NT2/D1 (cell line): ENCODE results near the gene PANK1.
"Not testable (repeated sequence)": the region's sequence is repeated elsewhere in the genome, so short reads cannot be mapped to it uniquely, and the experiment has no call there.

ENCODE experiments used
- DNase-seq: peaks from one replicate; pipeline ENCODE4 v3.0.0-alpha.2; 2011; ENCODE audit warnings: low read depth, low spot score
- H3K27me3 ChIP-seq: 2 replicates; pipeline ENCODE4 v1.6.0; 2011; ENCODE audit warnings: mild to moderate bottlenecking; ENCODE audit not compliant: insufficient read length, insufficient read depth
- H3K36me3 ChIP-seq: 2 replicates; pipeline ENCODE4 v1.6.1; 2011; ENCODE audit warnings: mild to moderate bottlenecking, low read length, mixed read lengths; ENCODE audit not compliant: insufficient read depth, insufficient read length
- H3K4me1 ChIP-seq: 2 replicates; pipeline ENCODE4 v1.5.1; 2011; ENCODE audit not compliant: insufficient read depth, insufficient read length
- H3K4me3 ChIP-seq: 2 replicates; pipeline ENCODE4 v1.5.1; 2011; ENCODE audit warnings: low read depth; ENCODE audit not compliant: insufficient read length
- H3K9ac ChIP-seq: 2 replicates; pipeline ENCODE4 v1.6.0; 2011; ENCODE audit warnings: low read depth; ENCODE audit not compliant: insufficient read length
- H3K9me3 ChIP-seq: 2 replicates; pipeline ENCODE4 v1.5.1; 2011; ENCODE audit warnings: mild to moderate bottlenecking, low read length; ENCODE audit not compliant: insufficient read depth
- SUZ12 ChIP-seq: IDR thresholded peaks from 2 replicates; pipeline ENCODE4 v1.6.1; 2011; ENCODE audit not compliant: insufficient read length, insufficient read depth; ENCODE audit errors: extremely low read depth
- YY1 ChIP-seq: IDR thresholded peaks from 2 replicates; pipeline ENCODE4 v1.6.1; 2011; ENCODE audit not compliant: insufficient read length, insufficient read depth
- ZNF274 ChIP-seq: IDR thresholded peaks from 2 replicates; pipeline ENCODE4 v1.6.1; 2011; ENCODE audit warnings: mild to moderate bottlenecking, low read depth, low read length

PANK1 gene

GRCh38 chr10:89621438-89621837 is 23.6 kb downstream of the PANK1 start:
- TF ChIP-seq SUZ12 (no peak), YY1 (no peak), ZNF274 (no peak)
- Histone ChIP-seq H3K4me1 (no peaks in the 10 kb centered on the region), H3K27me3 (no peaks in the 10 kb centered on the region)

GRCh38 chr10:89620296-89620695 is 24.7 kb downstream of the PANK1 start:
- not testable (repeated sequence) for H3K9ac ChIP-seq, H3K27me3 ChIP-seq, H3K36me3 ChIP-seq, H3K4me3 ChIP-seq, H3K4me1 ChIP-seq
- peak; percentile 20 for DNase-seq
- H3K9me3 ChIP-seq, result peaks cover 37% of the 10 kb centered on the region

More at GRCh38 chr10:89621438-89621837, 23.6 kb downstream of the PANK1 start:
- Histone ChIP-seq H3K36me3 (peaks cover 4% of the 10 kb centered on the region), H3K9ac (no peak overlapping the region), H3K9me3 (peaks cover 37% of the 10 kb centered on the region), H3K4me3 (no peak overlapping the region)
- no peak for DNase-seq

- H3K9me3 ChIP-seq, result peaks cover 21% of the 10 kb centered on the region
- TF ChIP-seq ZNF274, result no peak
- no peak for TF ChIP-seq YY1
- TF ChIP-seq SUZ12, result no peak
- no peaks in the 10 kb centered on the region for H3K27me3 ChIP-seq
- H3K9ac ChIP-seq, result no peak overlapping the region
- no peaks in the 10 kb centered on the region for H3K4me1 ChIP-seq
- peaks cover 9% of the 10 kb centered on the region for H3K36me3 ChIP-seq
- DNase-seq, result no peak
- no peak overlapping the region for H3K4me3 ChIP-seq
These were observed 29.2 kb downstream of the PANK1 start for GRCh38 chr10:89615824-89616223.

- Histone ChIP-seq H3K4me3 (no peak overlapping the region), H3K9ac (no peak overlapping the region), H3K27me3 (no peaks in the 10 kb centered on the region), H3K36me3 (peaks cover 13% of the 10 kb centered on the region), H3K9me3 (peaks cover 14% of the 10 kb centered on the region; the same call in 1 of the 2 replicates), H3K4me1 (no peaks in the 10 kb centered on the region)
- no peak for DNase-seq
- TF ChIP-seq ZNF274 (no peak), YY1 (no peak), SUZ12 (no peak)
These were observed 29.9 kb downstream of the PANK1 start for GRCh38 chr10:89615112-89615511.

- Histone ChIP-seq H3K9ac (no peak overlapping the region), H3K4me3 (no peak overlapping the region), H3K9me3 (no peaks in the 10 kb centered on the region; the same call in 1 of the 2 replicates), H3K36me3 (peaks cover 22% of the 10 kb centered on the region), H3K27me3 (no peaks in the 10 kb centered on the region), H3K4me1 (no peaks in the 10 kb centered on the region)
- no peak for DNase-seq
- TF ChIP-seq ZNF274 (no peak), YY1 (no peak), SUZ12 (no peak)
These were observed 31.5 kb downstream of the PANK1 start for GRCh38 chr10:89613582-89613981.

- Histone ChIP-seq H3K36me3 (peaks cover 24% of the 10 kb centered on the region), H3K4me3 (no peak overlapping the region), H3K4me1 (no peaks in the 10 kb centered on the region), H3K9ac (no peak overlapping the region), H3K9me3 (no peaks in the 10 kb centered on the region), H3K27me3 (no peaks in the 10 kb centered on the region)
- TF ChIP-seq ZNF274 (no peak), YY1 (no peak), SUZ12 (no peak)
- no peak for DNase-seq
These were observed 33.8 kb downstream of the PANK1 start for GRCh38 chr10:89611282-89611681.

- H3K9me3 ChIP-seq, result no peaks in the 10 kb centered on the region
- H3K4me3 ChIP-seq, result no peak overlapping the region
- no peak for DNase-seq
- no peak for TF ChIP-seq YY1
- no peak for TF ChIP-seq ZNF274
- TF ChIP-seq SUZ12, result no peak
- peaks cover 29% of the 10 kb centered on the region for H3K36me3 ChIP-seq
- no peaks in the 10 kb centered on the region for H3K4me1 ChIP-seq
- H3K27me3 ChIP-seq, result no peaks in the 10 kb centered on the region
- H3K9ac ChIP-seq, result no peak overlapping the region
These were observed 35.2 kb downstream of the PANK1 start for GRCh38 chr10:89609833-89610346.

- TF ChIP-seq SUZ12, result no peak
- no peak for TF ChIP-seq ZNF274
- TF ChIP-seq YY1, result no peak
- H3K9ac ChIP-seq, result no peak overlapping the region
- no peak overlapping the region for H3K4me3 ChIP-seq
- H3K4me1 ChIP-seq, result no peaks in the 10 kb centered on the region
- H3K27me3 ChIP-seq, result no peaks in the 10 kb centered on the region
- DNase-seq, result no peak
- H3K36me3 ChIP-seq, result peaks cover 17% of the 10 kb centered on the region
- H3K9me3 ChIP-seq, result no peaks in the 10 kb centered on the region
These were observed 40.8 kb downstream of the PANK1 start for GRCh38 chr10:89604200-89604599.
